ENCODE measurements around the gene GPHA2. TPM values are rescaled to one million over a fixed set of nuclear protein-coding genes. Genes with fewer than 3 reads are reported as not detected.

The GPHA2 gene
- total RNA-seq, 4 donors from 2014 or later = not detected

DNA sequence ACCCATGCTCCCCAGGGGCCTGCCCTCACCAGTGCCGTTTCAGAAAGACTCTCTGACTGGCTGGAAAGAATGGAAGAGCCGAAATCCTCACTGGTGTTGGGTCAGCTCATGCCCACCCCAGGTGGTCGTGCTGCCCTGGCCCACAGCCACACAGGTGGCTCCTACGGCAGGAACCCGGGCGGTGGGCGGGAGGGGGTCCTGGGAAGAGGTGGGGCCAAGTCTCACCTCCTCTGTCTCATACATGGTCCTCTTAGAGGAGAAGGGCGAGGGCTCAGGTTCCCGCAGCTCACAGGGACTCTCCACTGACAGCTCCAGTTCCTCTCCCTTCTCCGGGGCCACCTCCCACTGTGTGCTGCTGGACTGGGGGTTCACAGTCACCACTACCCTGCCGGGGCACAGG is 26.9 kb downstream of the GPHA2 start:
- TF ChIP-seq, protein P1, sequence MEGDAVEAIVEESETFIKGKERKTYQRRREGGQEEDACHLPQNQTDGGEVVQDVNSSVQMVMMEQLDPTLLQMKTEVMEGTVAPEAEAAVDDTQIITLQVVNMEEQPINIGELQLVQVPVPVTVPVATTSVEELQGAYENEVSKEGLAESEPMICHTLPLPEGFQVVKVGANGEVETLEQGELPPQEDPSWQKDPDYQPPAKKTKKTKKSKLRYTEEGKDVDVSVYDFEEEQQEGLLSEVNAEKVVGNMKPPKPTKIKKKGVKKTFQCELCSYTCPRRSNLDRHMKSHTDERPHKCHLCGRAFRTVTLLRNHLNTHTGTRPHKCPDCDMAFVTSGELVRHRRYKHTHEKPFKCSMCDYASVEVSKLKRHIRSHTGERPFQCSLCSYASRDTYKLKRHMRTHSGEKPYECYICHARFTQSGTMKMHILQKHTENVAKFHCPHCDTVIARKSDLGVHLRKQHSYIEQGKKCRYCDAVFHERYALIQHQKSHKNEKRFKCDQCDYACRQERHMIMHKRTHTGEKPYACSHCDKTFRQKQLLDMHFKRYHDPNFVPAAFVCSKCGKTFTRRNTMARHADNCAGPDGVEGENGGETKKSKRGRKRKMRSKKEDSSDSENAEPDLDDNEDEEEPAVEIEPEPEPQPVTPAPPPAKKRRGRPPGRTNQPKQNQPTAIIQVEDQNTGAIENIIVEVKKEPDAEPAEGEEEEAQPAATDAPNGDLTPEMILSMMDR (IDR thresholded peaks at IDR 0.05; ENCODE audit: low read depth) = no peak

DNA sequence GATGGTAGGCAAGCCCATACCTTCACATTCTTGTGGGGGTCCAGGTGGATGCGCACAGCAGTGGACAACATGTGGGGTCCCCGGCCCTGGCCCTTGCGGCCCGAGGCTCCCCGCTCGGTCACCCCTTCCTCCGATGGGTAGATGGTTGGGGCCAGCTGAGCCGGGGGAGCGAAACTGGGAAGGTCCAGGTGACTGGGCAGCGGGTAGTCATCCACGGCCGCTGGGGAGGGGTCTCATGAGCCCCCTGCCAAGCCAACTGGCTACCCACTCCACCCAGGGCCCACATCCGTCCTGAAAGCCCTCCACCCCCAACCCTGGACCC is 29.4 kb downstream of the GPHA2 start:
- TF ChIP-seq, protein P1 (IDR thresholded peaks at IDR 0.05; ENCODE audit: low read depth) = no peak

DNA sequence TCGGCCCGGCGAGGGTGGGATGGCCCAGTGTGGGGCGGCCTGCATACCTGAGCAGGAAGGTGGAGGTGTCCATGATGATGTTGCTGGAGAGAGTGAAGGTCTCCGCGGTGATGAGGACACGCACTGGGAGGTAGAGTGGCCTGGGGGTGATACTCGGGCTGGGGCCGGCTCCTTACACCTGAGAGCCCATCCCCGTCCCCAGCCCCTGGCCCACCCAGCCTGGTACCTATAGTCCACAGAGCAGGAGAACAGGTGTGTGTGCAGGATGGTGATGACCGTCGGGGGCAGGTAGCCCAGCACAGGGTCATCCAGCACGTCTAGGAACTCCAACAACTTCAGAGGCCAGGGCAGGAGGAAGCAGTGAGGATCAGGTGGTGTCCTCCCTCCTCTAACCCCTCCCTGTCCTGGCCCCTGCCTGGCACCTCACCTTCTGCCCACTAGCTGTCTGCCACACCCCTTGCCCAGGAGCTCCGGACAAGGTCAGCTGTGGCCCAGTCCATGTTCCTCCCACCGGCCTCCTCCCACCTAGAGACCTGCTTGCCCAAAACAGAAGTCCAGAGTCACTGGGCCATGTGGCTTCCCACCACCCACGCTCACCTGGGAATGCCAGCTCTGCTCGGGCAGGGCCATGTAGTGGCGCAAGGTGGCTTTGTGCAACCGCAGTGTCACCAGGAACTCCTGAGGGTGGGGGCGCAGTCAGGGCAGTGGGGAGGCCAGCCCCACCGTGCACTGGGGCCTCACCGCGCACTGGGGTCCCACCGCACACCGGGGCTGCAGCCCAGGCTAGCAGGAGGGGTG is 30.0 kb downstream of the GPHA2 start:
- TF ChIP-seq, protein P1 (IDR thresholded peaks at IDR 0.05; ENCODE audit: low read depth) = no peak

DNA sequence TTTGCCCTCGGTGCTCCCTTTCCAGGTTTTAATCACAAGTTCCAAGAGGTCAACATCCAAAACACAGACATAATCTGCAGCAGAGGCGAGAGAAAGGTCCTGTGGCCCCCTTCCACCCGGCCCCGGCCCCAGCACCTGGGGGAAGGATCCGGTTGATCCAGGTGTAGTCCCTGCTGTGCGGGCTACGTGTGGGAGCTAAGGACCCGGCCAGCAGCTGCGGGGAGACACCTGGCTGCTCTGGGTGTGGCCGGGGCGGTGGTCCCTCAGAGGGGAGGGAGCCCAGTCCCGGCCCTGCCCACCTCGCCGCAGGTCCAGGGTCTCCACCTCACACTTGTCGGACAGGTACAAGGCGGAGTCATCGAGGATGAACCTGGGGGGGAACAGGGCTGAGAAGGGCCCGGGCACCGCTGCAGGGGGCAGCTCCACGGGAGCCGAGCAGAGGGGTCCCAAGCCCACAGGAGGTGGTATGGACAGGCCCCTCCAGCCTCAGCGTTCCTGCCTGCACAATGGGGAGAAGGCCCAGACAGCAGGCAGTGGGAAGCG is 32.3 kb downstream of the GPHA2 start:
- TF ChIP-seq, protein P1 (IDR thresholded peaks at IDR 0.05; ENCODE audit: low read depth) = no peak

DNA sequence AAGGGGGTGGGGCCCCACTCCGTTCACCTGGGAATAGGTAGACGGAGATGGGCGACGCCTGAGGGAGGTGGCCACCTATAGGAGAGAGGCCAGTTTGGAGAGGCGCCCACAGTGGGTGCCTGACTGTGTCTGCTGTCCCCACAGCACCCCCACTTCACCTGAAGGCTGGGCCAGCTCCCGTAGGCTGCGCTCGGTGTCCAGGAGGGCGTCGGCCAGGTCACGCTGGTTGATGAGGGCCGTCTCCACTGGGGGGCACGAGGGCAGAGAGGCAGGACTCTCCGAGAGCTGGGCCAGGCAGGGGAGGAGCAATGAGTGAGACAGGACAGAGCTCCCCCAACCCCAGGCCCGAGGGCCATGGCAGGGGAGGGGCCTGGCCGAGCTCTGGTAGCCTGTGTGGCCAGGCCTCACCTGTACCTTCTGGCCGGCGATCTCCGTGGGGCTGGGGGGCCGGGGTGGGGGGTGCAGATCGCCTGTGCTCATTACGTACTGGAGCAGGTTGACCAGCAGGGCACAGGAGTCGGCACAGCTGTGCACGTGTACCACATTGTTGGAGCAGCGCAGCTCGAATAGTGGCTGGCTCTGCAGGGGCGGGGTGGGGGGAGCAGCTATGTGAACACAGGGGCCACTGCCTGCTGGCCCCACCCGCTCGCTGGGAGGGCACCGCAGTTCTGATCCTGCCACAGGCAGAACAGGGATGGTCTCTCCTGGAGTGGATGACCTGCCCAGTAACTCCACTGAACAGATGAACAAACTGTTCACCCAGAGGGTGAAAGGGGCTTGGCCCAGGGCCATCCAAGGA is 33.4 kb downstream of the GPHA2 start:
- TF ChIP-seq, protein P1 (IDR thresholded peaks at IDR 0.05; ENCODE audit: low read depth) = no peak

DNA sequence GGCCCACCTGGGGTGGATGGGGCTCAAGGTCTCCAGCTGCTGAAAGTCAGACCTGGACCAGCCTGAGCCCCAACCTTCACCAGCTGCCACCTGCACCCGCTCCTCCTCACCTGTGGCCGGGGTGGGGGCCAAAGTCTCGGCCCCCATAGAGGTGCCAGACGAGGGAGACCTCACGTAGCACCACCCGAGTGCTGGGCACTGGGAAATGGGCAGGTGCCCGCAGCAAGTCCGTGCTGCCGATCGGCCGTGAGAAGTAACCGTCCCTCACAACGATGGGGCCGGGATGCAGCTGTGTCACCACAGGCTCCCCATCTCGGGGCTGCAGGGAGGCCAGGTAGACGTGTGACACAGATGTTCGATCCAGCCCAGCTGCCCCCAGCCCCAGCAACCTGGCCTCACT is 34.9 kb downstream of the GPHA2 start:
- TF ChIP-seq, protein P1 (IDR thresholded peaks at IDR 0.05; ENCODE audit: low read depth) = no peak

DNA sequence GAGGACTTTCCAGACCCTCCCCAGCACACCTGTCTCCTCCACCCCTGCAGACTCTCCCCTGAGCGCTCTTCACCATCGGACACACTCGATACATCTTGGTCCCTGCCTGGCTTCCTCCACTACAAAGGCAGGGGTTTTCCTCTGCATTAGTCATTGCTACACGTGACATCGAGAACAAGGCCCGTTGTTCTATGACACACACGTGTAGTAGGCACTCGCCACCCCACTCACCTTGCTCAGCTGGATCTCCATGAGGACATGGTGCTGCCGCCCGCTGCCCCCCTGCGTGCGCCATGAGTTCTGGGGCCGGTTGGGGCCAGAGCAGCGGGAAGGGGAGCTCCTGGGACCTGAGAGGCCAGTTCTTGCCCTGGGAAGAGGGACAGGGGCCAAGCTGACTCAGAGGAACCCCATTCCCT is 35.4 kb downstream of the GPHA2 start:
- TF ChIP-seq, protein P1 (IDR thresholded peaks at IDR 0.05; ENCODE audit: low read depth) = no peak
